ENCODE results near the gene RGS16.

The RGS16 gene

DNA sequence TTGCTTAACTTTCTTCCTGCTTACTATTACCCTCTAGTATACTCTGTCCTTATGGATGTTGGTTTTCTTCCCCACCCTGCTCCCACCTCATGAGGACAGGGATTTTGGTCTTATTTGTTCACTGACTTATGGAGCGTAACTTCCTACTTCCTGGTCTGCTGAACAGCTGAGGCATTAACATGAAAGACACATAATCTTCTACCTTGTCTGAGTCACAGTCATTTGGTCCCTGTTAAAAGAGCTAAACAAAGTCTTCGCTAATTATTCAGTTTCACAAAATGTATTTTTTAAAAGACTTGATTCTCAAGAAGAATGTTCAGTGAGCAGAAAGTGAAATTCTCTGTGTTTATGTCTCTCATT lies 33.6 kb downstream of the RGS16 start:
- DNase-seq, result no peak

DNA sequence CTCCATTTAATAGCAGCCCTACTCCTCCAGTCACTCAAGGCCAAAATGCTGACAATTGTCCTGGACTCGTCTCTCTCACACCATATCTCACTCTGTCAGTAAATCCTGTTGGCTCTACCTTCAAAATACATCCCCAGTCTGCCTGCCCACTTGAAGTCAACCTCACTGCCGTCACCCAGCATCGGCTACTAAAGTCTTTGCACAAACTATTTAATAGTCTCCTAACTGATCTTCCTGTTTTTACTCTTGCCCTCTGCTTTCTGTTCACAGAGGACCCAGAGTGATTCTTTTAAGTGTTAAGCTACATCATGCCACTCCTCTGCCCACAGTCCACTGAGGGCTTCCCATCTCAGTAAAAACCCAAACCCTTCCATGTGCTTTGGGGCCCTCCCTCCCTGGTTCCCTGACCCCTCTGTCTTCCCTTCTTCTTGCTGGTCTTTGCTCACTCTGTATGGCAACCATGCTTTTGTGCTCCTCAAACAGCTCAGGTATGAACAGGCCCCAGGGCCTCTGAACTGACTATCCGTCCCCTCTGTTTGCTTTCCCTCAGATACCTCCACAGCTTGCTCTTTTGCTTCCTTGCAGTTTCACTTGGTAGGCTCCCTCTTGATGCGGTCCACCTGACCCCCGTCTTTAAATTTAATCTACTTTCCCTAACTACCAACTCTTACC lies 34.1 kb downstream of the RGS16 start:
- DNase-seq, result no peak

- DNase-seq, result no peak
Measured at GRCh38 chr1:182568647-182569284, 35.4 kb downstream of the RGS16 start.

- DNase-seq, result no peak
Measured at GRCh38 chr1:182567629-182568028, 36.6 kb downstream of the RGS16 start.

GRCh38 chr1:182565537-182565936 lies 38.7 kb downstream of the RGS16 start:
- DNase-seq, result no peak

- no peak for DNase-seq
Measured at GRCh38 chr1:182564406-182565004, 39.7 kb downstream of the RGS16 start.

GRCh38 chr1:182563095-182563494 lies 41.1 kb downstream of the RGS16 start:
- DNase-seq, result no peak

GRCh38 chr1:182561456-182561855 lies 42.7 kb downstream of the RGS16 start:
- no peak for DNase-seq

GRCh38 chr1:182560392-182560984 lies 43.7 kb downstream of the RGS16 start:
- DNase-seq, result no peak

- no peak for DNase-seq
Measured at GRCh38 chr1:182556279-182556678, 47.9 kb downstream of the RGS16 start.

- DNase-seq, result no peak
Measured at GRCh38 chr1:182555493-182555892, 48.7 kb downstream of the RGS16 start.

DNA sequence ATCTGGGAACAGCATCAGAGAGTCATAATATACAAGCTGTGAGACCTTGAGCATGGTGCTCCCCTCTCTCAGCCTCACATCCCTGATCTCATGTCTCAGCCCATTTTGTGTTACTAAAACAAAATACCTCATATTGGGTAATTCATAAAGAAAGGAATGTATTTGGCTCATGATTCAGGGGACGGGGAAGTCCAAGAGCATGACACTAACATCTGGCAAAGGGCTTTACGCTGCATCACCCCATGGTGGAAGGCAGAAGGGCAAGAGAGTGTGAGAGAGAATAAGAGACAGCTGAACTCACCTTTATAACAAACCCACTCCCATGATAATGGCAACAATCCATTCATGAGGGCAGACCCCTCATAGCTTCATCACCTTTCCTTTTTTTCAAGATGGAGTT lies 51.7 kb downstream of the RGS16 start:
- DNase-seq, result no peak

GRCh38 chr1:182549811-182550210 lies 54.4 kb downstream of the RGS16 start:
- DNase-seq, result no peak

GRCh38 chr1:182549346-182549745 lies 54.8 kb downstream of the RGS16 start:
- no peak for DNase-seq

Data from SW 1271 (cell line).